HepG2 (cell line): ENCODE data around the gene VPS50. TPM values are rescaled to one million over a fixed set of nuclear protein-coding genes. Genes with fewer than 3 reads are reported as not detected.

Experiments used
- BHLHE40 ChIP-seq: IDR thresholded peaks from 2 replicates; pipeline ENCODE4 v1.6.1; 2011; ENCODE audit warnings: low read length, improper control_type of control experiment
- DR1 ChIP-seq: sonication (generic); formaldehyde crosslinking; IDR thresholded peaks from 2 replicates; pipeline ENCODE4 v1.8.0; 2021; ENCODE audit warnings: mild to moderate bottlenecking, missing genetic modification reagents, inconsistent platforms
- REXO4 ChIP-seq: sonication (generic); formaldehyde crosslinking; IDR thresholded peaks from 2 replicates; pipeline ENCODE4 v1.8.0; 2022; ENCODE audit warnings: missing genetic modification reagents, mild to moderate bottlenecking, borderline replicate concordance
- SIX4 ChIP-seq: sonication (generic); formaldehyde crosslinking; IDR thresholded peaks from 2 replicates; pipeline ENCODE4 v1.4.0; 2020; ENCODE audit warnings: missing genetic modification reagents
- SRSF9 ChIP-seq: fragments of 200-400 bp; formaldehyde crosslinking; IDR thresholded peaks from 2 replicates; pipeline ENCODE4 v1.6.1; 2018; ENCODE audit warnings: borderline replicate concordance, mild to moderate bottlenecking, low read depth, low read length; ENCODE audit not compliant: insufficient read depth, poor library complexity, severe bottlenecking
- TSC22D2 ChIP-seq: sonication (generic); formaldehyde crosslinking; IDR thresholded peaks from 2 replicates; pipeline ENCODE4 v1.5.1; 2020; ENCODE audit warnings: missing genetic modification reagents, mild to moderate bottlenecking, borderline replicate concordance
- ZBTB42 ChIP-seq: sonication (generic); formaldehyde crosslinking; IDR thresholded peaks from 2 replicates; pipeline ENCODE4 v1.5.0; 2020; ENCODE audit warnings: mild to moderate bottlenecking, missing genetic modification reagents
- ZBTB8A ChIP-seq: sonication (generic); formaldehyde crosslinking; IDR thresholded peaks from 2 replicates; pipeline ENCODE4 v1.4.0; 2020; ENCODE audit warnings: mild to moderate bottlenecking, low read depth, missing genetic modification reagents, borderline replicate concordance
- ZNF546 ChIP-seq: sonication (generic); formaldehyde crosslinking; conservative IDR thresholded peaks from 2 replicates; pipeline ENCODE4 v1.8.1; 2023; ENCODE audit warnings: mild to moderate bottlenecking, missing genetic modification reagents
- ZNF577 ChIP-seq: sonication (generic); formaldehyde crosslinking; IDR thresholded peaks from 2 replicates; pipeline ENCODE4 v1.4.0; 2020; ENCODE audit warnings: mild to moderate bottlenecking, low read depth, missing genetic modification reagents, borderline replicate concordance
- polyA plus RNA-seq, 8 experiments: library from polyadenylated mRNA; depleted of rRNA in 3 of 8; stranded (reverse) in 7 of 8; unstranded in 1 of 8; fragments of >200 nt; fragmentation: Illumina TruSeq in 4 of 8; extraction: Trizol in 4 of 8; gene quantifications; 2 replicates each; pipeline versions ENCODE4 v1.2.1 to v1.2.3, GENCODE V29; 2011 to 2016; ENCODE audit warnings: low read depth in 4 of 8, missing spikeins in 1 of 8, mixed read lengths in 1 of 8; ENCODE audit not compliant: insufficient read depth in 1 of 8
- total RNA-seq, 5 experiments: library from RNA; depleted of rRNA; stranded (reverse); fragments of >200 nt; fragmentation: Illumina TruSeq; extraction: Trizol; gene quantifications; 2 replicates each; pipeline ENCODE4 v1.2.3, GENCODE V29; 2016; ENCODE audit warnings: low read depth in 1 of 5
- TF ChIP-seq, protein P1 (sequence below): sonication (generic); formaldehyde crosslinking; IDR thresholded peaks from 2 replicates; pipeline ENCODE4 v1.4.0; 2020; ENCODE audit warnings: missing genetic modification reagents
- TF ChIP-seq, protein P2 (sequence below): sonication (generic); formaldehyde crosslinking; IDR thresholded peaks from 2 replicates; pipeline ENCODE4; 2020; ENCODE audit warnings: missing genetic modification reagents, mild to moderate bottlenecking, borderline replicate concordance
- TF ChIP-seq, protein P3 (sequence below): sonication (generic); formaldehyde crosslinking; IDR thresholded peaks from 2 replicates; pipeline ENCODE4 v1.8.1; 2023; ENCODE audit warnings: mild to moderate bottlenecking, missing genetic modification reagents, borderline replicate concordance
- TF ChIP-seq, protein P4 (sequence below): sonication (generic); formaldehyde crosslinking; IDR thresholded peaks from 2 replicates; pipeline ENCODE4 v1.5.0; 2020; ENCODE audit warnings: mild to moderate bottlenecking, missing genetic modification reagents

Gene VPS50
- total and polyA plus RNA-seq, 2 of the 13 experiments (the other 11 are each of a cell fraction or from before 2014, with no cell fraction given): 10.3 to 20.4 TPM

DNA sequence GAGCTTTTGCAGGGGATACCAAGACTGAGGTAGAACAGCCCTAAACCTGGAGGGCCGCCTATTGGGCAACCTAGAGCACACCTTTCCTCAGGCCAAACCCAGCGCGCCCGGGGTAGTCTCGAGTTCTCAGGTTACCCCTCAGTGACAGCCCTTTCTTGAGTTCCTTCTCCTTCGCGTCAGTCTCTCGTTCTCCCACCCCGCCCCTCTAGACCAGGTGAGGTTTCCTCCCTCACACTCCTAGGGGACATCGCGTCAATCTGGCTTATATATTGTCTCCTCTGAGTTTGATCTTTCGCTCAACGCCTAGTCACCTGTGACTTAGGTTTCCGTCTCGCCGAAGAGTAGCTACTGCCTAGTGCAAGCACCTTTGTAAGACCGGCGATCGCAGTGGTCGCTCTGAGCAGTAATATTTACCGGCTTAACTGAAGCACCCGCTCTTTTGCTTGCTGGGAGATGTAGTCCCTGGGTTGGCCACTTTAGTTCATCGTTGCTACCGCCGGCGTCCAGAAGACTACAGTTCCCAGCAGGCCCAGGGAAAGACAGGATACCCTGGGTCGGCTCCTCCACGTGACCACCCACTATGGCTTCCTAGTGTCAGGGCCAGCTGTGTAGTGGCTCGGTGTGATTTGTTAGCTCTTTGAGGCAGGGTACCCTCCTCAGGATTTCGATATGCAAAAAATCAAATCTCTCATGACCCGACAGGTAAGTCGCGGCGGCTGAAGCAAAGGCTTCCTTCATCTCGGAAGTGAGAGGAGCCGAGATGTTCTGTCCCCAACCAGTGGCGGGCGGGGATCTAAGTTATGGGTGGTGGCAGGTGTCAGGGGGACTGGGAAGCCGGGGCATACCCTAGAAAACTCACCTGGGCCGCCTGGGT is at the start of gene VPS50 (continued):
- TF ChIP-seq, protein P1, sequence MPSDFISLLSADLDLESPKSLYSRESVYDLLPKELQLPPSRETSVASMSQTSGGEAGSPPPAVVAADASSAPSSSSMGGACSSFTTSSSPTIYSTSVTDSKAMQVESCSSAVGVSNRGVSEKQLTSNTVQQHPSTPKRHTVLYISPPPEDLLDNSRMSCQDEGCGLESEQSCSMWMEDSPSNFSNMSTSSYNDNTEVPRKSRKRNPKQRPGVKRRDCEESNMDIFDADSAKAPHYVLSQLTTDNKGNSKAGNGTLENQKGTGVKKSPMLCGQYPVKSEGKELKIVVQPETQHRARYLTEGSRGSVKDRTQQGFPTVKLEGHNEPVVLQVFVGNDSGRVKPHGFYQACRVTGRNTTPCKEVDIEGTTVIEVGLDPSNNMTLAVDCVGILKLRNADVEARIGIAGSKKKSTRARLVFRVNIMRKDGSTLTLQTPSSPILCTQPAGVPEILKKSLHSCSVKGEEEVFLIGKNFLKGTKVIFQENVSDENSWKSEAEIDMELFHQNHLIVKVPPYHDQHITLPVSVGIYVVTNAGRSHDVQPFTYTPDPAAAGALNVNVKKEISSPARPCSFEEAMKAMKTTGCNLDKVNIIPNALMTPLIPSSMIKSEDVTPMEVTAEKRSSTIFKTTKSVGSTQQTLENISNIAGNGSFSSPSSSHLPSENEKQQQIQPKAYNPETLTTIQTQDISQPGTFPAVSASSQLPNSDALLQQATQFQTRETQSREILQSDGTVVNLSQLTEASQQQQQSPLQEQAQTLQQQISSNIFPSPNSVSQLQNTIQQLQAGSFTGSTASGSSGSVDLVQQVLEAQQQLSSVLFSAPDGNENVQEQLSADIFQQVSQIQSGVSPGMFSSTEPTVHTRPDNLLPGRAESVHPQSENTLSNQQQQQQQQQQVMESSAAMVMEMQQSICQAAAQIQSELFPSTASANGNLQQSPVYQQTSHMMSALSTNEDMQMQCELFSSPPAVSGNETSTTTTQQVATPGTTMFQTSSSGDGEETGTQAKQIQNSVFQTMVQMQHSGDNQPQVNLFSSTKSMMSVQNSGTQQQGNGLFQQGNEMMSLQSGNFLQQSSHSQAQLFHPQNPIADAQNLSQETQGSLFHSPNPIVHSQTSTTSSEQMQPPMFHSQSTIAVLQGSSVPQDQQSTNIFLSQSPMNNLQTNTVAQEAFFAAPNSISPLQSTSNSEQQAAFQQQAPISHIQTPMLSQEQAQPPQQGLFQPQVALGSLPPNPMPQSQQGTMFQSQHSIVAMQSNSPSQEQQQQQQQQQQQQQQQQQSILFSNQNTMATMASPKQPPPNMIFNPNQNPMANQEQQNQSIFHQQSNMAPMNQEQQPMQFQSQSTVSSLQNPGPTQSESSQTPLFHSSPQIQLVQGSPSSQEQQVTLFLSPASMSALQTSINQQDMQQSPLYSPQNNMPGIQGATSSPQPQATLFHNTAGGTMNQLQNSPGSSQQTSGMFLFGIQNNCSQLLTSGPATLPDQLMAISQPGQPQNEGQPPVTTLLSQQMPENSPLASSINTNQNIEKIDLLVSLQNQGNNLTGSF: no peak
- TF ChIP-seq DR1 (CRISPR knock-in tag) (peak; percentile 79), SRSF9 (no peak), SIX4 (CRISPR knock-in tag) (peak; percentile 9; the same call in 1 of the 2 replicates), REXO4 (no peak), ZNF546 (CRISPR knock-in tag) (no peak), TSC22D2 (no peak), ZBTB42 (CRISPR knock-in tag) (no peak), BHLHE40 (peak; percentile 41; the same call in 1 of the 2 replicates), ZBTB8A (CRISPR knock-in tag) (no peak), ZNF577 (no peak)
- TF ChIP-seq, protein P2, sequence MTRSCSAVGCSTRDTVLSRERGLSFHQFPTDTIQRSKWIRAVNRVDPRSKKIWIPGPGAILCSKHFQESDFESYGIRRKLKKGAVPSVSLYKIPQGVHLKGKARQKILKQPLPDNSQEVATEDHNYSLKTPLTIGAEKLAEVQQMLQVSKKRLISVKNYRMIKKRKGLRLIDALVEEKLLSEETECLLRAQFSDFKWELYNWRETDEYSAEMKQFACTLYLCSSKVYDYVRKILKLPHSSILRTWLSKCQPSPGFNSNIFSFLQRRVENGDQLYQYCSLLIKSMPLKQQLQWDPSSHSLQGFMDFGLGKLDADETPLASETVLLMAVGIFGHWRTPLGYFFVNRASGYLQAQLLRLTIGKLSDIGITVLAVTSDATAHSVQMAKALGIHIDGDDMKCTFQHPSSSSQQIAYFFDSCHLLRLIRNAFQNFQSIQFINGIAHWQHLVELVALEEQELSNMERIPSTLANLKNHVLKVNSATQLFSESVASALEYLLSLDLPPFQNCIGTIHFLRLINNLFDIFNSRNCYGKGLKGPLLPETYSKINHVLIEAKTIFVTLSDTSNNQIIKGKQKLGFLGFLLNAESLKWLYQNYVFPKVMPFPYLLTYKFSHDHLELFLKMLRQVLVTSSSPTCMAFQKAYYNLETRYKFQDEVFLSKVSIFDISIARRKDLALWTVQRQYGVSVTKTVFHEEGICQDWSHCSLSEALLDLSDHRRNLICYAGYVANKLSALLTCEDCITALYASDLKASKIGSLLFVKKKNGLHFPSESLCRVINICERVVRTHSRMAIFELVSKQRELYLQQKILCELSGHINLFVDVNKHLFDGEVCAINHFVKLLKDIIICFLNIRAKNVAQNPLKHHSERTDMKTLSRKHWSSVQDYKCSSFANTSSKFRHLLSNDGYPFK (CRISPR knock-in tag): peak; percentile 71; the same call in 1 of the 2 replicates
- TF ChIP-seq, protein P3, sequence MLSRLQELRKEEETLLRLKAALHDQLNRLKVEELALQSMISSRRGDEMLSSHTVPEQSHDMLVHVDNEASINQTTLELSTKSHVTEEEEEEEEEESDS: no peak
- TF ChIP-seq, protein P4, sequence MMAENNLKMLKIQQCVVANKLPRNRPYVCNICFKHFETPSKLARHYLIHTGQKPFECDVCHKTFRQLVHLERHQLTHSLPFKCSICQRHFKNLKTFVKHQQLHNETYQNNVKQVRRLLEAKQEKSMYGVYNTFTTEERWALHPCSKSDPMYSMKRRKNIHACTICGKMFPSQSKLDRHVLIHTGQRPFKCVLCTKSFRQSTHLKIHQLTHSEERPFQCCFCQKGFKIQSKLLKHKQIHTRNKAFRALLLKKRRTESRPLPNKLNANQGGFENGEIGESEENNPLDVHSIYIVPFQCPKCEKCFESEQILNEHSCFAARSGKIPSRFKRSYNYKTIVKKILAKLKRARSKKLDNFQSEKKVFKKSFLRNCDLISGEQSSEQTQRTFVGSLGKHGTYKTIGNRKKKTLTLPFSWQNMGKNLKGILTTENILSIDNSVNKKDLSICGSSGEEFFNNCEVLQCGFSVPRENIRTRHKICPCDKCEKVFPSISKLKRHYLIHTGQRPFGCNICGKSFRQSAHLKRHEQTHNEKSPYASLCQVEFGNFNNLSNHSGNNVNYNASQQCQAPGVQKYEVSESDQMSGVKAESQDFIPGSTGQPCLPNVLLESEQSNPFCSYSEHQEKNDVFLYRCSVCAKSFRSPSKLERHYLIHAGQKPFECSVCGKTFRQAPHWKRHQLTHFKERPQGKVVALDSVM: no peak
